GM21723 (cell line): ENCODE results near the gene USF1.
"Not testable (repeated sequence)": the region's sequence is repeated elsewhere in the genome, so short reads cannot be mapped to it uniquely, and the experiment has no call there.

Experiments
- ATAC-seq: cut with Tn5 transposase; IDR thresholded peaks from one replicate; pipeline ENCODE4 v1.9.1; 2021; ENCODE audit warnings: mild to moderate bottlenecking, moderate library complexity; ENCODE audit not compliant: unreplicated experiment

USF1 gene

DNA sequence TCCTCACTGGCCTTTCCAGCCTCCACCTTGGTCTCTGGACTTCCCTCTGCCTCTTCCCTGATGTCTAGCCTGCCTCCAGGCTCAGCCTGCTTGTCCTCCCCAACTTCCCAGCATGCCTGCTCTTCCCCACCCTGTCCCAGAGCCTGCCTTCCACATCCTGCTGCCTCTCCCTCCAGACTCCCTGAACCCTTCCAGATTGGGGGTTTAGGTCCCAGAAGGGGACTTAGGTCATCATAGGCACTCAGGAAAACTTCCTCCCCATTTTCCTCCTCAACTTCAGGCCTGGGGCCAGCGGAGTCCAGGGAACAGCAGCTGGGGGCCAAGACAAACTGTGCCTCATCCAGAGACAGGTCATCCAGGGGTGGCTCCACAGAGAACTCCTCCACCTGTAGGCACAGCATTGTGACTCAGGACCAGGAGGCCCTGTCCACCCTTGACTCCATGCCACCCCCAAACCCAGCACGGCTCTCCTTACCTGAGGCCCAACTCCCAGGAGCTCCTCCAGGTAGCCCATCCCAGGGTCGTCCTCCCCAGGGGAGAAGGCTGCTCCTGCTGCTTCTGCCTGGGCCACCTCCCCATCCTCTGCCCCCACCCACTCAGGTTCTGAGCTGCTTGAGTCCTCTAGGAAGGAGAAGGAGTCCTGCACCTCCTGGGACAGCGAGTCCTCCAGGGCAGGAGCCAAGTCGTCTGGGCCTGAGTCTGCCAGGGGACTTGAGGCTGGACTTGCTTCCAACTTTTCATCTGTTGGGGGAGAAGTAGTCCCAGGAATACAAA lies 3.4 kb upstream of the USF1 start:
- ATAC-seq = no peak

DNA sequence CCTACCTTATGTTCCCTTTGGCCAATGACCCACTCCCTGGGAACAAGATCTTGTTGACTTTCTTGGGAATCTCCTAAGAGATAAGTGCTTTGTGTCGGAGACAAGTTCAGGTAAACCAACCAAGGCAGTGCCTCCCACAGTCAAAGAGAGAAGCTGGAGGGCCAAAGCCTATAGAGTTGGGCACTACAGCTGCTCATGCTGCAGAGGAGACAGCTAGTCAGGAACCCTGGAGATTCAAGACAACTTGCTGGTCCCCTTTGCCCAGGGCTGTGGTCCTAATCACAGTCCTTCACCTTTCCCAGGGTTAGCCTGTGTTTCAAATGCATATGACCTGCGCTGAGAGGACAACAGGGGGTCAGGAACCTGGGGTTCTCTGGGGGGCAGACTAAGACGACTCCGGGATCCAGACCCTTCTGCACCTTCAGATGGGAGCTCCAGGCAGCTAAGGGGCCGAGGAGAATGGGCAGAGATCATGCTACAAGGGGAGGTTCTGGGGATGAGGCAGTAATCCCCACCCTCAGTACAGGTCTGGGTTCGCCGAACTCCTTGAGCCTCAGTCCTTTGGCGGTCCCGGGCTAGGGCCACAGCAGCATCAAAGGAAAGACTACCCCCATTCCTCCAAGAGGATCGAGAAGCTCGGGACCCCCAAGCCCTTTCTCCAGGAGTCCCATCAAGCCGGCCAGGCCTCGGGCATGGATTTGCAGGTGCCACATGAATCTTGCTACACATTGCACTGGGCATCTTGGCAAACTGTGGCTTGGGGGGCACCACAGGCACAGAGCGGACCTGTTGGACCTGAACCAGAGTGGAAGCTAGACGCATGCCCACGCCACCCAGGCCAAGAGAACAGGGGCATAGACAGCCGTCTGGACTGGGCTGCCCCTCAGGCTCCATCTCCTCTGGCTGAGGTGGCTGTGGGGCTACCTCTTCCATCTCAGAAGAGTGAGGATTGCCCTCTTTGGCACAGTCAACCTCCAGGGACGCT lies 2.0 kb upstream of the USF1 start:
- ATAC-seq = no peak

DNA sequence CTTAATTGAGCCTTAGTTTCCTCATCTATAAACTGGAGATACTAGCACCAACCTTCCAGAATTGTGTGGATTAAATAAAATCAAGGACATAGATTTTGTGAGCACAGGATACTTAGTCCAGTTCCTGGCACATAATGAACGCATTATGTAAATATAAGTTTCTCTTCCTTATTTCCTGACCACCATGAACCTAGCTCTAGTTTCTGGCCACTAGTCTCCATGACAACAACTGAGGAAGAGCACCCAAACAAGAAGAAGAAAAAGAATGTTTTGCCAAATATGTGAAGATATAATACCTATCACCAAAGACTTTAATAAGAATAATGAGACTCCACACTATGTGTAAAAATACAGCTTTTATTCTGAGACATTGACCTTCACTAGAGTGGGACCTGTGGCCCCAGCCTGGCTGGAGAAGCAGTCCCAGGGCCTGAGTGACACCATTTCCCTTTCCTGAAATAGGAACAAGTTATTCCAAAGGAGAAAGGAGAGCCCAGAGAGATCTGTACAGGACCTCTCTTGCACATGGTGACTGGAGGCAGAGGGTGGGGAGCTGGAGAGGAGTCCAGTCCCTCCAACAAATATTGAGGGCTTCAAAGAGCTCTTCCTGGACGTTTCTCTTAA lies 940 bp upstream of the USF1 start:
- ATAC-seq = peak; percentile 38

DNA sequence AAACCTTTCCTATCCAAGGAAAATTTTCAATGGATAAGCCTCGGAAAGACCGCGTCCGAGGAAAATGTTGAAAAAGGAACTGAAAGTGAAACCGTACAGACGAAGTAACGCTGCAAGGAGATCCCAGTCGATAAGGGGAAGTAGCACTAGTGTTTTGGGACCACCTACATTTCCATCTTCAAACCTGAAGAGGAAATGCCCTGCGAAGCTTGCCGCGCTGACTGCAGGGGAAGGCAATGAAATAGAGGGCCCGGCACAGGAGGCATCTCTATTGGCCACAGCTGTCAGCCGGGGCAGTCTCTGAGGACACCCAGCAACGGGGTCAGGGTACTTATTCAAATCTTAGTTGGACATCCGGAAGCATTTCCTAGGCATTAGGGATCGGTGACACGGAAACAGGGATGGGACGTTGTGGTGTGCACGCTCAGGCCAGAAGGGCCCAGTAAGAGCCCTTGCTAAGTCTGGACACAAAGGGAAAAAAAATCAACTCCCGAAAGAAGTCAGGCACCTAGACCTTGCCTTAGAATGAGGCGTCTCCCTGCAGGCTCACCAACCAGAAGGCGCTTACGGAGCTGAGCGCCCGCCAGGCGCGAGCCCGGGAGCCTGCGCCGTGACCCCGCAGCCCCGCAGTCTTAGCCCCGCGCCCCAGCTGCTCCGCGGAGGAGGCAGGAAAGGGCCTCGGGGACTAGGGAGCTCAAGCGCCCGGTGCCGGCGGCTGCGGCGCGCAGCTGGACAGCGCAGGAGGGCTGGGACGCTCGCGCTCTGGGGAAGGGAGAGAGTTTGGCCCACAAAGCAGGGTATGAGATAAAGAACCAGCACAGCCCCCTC lies 655 bp downstream of the USF1 start:
- ATAC-seq = peak; percentile 34

DNA sequence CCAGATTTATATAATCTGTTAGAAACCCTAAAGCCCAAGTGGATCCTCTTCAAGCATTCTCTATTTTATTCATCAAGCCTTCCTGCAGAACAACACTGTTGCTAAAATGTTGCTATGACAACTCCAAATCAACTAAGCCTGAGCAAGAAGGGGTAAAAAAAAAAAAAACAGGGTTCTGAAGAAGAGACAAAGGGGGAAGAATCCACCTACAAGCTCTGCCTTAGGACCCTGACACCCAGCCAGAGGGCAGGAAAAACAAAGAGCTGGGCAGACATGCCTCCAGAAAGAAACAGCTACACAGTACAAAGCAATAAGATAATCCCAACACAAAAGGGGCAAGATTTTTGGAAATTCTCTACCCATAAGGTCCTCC lies 1.3 kb downstream of the USF1 start:
- no peak for ATAC-seq

DNA sequence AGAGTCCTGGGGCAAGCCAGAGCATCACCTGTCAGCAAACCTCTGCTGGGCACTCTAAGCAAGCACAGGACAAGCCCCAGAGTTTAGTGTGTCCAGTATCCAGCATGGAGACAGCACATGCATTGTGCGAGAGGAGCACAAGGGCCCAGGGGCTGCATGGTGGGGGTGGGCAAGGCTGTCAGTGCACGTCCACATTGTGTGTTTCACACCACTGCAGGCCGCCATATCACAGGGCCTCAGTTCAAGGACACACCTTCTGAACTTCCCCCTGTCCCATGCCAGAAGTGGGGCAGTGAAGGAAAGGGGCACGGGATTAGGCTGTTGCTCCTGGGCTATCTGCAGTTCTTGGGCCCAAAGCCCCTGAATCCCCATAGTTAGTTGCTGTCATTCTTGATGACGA lies 6.2 kb downstream of the USF1 start:
- ATAC-seq = no peak

DNA sequence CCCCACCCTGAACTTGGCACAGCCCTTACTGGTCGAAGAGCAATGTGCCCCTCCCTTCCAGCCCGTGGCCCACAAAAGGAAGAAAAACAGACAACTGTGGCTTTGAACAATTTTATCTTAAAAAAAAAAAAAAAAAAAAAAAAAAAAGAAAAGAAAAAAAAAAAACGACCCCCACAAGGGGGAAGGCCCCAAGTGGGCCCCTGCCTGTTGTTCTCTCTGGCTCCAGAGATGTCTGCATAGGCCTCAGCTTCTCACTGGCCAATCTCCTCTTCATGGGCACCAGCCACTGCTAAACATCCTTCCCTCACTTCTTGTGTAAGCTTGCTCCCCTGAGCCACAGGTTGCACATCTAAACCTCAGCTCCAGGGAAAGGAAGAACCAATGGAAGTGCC lies 6.6 kb downstream of the USF1 start:
- ATAC-seq = no peak

DNA sequence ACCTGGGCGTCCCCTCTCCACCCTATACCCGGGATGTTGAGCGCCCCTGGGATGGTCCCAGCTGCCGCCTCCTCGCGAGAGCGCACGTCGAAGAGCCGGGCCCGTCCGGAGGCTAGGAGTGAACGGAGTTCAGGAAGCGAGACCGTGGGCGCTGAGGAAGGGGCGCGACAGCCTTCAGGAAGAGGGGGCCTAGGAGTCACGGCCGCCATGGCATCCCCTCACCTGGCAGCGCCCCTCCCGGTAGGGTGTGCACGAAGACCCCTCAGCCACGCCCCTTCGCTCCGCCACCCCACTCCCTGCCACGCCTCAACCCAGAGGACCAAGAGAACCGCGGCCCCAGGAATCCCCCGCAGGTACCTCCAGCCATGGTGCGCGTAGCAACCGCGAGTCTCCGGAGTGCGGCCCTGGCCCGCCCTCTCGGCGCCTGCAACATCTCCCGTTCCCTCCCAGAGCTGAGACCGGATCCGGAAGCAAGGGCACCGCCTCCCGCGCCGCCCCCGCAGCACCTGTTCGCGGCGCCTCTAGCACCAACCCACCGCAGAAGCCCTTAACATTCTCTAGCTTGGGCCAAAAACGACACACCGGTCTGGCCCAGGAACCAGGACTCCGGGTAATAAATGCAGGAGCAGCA lies 7.1 kb downstream of the USF1 start, which contains the start of gene TSTD1:
TSS of gene TSTD1 (minus strand) at position 442 of the 631 bp plus-strand sequence. CDS start at position 367, 75 bp downstream.
- peak; percentile 82 for ATAC-seq

DNA sequence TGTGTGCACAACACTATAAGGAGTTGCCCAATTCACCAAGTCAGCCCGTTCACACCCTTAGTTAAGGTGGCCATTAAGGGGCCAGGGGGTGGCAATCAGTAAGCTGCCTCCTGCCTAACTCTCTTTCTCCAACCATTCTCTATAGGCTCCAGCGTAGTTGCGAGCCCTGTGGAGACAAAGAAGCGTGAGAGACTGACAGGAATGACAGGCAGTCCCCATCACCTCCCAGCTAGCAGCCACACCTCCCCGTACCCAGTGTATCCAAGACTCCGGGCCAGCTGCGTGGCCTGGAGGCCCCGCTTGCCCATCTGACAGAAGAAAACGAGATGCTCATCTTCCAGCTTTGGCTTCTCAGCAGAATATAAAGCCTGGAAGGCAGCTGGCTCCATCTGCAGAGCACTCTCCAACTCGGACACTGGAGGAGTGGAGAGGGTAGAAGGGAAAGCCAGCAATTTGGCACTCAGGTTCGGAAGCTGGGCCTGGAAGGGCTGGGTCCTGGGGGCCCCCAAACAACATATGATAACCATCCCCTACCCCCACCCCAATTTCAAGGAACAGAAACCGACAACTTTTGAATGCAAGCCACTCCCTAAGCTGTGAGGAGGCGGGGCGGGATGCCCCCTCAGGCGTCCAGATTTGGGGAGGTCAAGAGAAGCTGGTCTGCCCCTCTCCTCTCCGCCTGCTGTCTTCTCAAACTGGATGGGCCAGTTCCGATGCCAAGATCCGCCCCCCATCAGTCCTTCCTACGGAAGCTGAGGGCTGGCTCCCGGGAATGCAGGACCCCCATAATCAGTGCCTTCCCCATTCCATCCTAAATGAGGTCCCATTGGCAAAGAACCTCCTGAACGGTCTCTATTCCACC lies 7.9 kb downstream of the USF1 start:
- ATAC-seq = no peak

DNA sequence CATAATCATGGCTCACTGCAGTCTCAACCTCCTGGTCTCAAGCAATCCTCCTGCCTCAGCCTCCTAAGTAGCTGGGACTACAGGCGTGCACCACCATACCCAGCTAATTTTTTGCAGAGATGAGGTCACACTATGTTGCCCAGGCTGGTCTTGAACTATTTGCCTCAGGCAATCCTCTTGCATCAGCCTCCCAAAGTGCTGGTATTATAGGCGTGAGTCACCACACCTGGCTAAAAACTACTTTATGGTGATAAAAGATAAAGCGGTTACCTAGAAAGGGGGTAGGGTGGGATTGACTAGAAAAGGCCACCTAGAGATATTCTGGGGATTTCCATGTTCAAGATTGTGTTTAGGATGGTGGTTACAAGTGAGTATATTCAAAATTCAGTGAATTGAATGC lies 12.0 kb downstream of the USF1 start:
- no peak for ATAC-seq

DNA sequence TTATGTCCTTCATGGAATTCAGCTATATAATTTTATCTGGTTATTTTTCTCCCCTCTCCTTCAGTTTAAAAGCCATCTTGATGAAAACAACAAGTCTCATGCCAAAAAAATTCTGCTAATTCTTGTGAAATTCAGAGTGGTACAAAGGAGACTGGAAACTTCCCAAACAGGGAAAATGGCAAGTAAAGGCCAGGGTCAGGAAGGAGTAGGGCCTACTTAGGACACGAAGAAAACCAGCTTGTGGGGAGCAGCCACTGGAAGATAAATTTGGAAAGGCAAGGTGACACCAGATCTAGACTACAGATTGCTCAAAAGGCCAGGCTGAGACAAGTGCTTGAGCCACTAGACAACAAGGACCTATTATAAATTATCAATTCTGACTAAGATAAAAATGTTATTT lies 13.4 kb downstream of the USF1 start:
- no peak for ATAC-seq

DNA sequence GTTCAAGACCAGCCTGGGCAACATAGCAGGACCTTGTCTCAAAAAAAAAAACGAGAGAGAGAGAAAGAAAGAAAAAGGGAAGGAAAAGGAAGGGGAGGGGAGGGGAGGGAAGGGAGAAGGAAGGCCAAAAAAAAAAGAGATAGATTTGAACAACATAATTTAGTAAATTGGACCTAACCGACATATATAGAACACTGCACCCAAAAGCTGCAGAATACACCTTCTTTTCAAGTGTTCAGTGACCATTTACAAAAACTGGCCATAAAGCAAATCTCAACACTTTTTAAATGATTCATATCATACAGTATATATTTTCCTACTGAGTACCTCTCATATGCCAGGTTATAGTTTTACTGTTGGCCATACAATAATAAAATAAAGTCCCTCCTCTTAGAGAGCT lies 13.9 kb downstream of the USF1 start:
- ATAC-seq = no peak

DNA sequence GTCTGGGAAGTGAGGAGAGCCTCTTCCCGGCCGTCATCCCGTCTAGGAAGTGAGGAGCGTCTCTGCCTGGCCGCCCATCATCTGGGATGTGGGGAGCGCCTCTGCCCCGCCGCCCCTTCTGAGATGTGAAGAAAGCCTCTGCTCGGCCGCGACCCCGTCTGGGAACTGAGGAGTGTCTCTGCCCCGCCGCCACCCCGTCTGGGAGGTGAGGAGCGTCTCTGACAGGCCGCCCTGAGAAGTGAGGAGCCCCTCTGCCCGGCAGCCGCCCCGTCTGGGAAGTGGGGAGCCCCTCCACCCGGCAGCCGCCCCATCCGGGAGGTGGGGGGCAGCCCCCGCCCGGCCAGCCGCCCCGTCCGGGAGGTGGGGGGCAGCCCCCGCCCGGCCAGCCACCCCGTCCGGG lies 16.3 kb downstream of the USF1 start:
- not testable (repeated sequence) for ATAC-seq

DNA sequence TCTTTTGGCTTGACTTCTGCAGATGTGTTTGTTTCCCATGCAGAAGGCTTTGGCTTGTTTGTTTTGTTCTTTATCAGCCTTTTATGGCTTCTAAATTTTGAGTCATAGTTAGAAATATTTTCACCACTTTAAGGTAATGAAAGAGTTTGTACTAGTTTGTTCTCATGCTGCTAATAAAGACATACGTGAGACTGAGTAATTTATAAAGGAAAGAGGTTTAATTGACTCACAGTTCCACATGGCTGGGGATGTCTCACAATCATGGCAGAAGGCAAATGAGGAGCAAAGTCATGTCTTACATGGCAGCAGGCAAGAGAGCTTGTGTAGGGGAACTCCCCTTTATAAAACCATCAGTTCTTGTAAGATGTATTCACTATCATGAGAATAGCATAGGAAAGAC lies 18.8 kb downstream of the USF1 start:
- not testable (repeated sequence) for ATAC-seq

DNA sequence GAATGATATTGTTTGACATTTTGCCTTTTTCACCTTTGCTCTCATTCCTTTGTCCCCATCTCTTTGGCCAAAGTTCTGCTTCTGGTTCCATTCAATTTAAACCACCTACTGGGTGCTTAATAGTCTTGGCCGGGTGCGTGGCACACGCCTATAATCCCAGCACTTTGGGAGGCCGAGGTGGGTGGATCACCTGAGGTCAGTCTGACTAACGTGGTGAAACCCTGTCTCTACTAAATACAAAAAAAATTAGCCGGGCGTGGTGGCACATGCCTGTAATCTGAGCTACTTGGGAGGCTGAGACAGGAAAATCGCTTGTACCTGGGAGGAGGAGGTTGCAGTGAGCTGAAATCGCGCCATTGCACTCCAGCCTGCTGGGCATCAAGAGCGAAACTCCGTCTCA lies 23.3 kb downstream of the USF1 start:
- ATAC-seq = not testable (repeated sequence)

DNA sequence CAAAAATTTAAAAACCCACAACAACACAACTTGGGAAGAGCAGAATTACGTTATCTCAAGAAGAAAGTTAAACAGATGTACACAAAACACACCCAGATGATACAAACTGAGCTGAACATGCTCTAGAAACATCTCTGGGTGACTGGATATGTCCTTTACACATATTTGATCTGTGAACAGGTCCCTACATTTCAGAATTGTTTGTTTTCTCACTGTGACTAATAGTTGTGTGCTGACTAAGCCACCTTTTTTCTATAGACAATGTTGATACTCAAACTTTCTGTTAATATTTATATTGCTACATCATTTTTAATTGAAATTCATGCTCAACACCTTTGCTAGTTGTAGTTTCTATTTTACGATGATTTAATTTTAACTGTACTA lies 23.8 kb downstream of the USF1 start:
- ATAC-seq = no peak

DNA sequence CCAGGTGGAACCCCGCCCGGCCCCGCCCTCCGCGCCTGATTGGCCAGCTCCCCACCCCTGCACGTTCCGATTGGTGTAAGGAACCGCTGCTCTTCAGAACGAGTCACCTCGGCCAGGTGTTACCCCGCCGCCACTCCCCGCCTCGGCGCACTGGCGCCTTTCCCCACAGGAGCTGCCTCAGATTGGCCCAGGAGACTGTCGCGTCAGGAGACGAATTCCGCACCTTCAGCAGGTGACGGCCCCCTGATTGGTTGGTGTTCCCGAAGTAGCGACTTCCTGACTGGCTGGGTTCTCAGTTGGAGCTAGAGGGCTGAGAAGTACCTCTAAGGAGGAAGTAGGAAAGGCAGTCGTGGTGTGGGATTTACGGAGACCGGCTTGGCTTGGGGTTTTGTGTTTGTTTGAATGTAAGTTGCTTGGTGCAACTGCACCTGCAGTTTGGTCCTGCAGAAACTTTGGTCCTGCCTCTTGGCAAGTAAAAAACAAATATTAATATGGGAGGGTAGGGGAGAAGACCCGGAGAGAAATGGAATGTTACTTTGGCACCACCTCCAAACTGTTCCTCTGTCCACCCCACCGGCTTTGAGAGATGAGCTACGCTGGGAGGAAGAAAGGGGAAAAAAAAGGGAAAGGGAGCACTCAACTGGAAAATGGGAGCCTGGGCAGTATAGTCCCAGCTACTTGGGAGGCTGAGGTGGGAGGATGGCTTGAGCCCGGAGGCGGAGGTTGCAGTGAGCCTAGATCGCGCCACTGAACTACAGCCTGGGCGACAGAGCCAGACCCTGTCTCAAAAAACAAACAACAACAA lies 24.4 kb downstream of the USF1 start:
- peak; percentile 87 for ATAC-seq

DNA sequence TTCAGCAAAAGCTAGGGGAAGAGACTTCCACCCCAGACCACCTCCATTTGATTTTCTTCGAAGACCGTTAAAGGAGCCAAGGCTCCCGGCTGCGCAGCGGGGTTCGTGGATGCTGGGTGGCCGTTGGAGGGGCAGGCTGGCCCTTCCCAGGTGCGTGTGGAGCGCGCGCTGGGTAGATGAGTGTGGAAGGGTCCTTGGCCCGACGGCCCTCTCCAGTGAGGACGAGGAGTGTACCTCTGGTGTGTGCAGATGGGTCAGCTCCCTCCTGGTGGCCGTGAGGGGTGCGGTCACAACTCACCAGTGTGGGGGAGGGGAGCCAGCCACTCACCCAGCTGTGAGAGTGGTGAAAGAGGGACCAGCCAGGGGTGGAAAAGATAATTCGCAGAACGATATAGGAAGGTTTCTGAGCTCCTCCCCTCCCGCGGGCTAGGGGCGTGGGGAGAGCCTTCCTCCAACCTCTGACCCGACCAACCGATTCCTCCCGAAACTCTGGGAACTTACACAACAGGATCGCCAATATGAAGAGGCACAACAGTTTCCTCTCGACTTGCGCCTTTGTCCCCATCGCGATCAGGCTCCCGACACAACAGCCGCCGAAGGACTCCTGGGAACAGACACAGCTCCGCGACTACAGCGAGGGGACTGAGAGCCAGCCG lies 25.1 kb downstream of the USF1 start, which contains the start of gene F11R:
TSS of gene F11R (minus strand) at position 644 of the 656 bp plus-strand sequence. CDS start at position 565, 79 bp downstream.
- ATAC-seq = peak; percentile 48
